GM23248 (cell line): ENCODE measurements around the gene CCND1. TPM values are rescaled to one million over a fixed set of nuclear protein-coding genes. Genes with fewer than 3 reads are reported as not detected.
"Not testable (repeated sequence)": the region's sequence is repeated elsewhere in the genome, so short reads cannot be mapped to it uniquely, and the experiment has no call there.

Source experiments
- DNase-seq: peaks from one replicate; pipeline ENCODE4 v3.0.0-alpha.2; 2015
- H2AFZ ChIP-seq: fragments of 200-600 bp; sonication (generic); 2 replicates; pipeline ENCODE4 v1.6.1; 2016; ENCODE audit warnings: antibody characterized with exemption
- H3F3A ChIP-seq: fragments of 200-600 bp; sonication (generic); 2 replicates; pipeline ENCODE4 v1.6.1; 2016; ENCODE audit warnings: mild to moderate bottlenecking, antibody characterized with exemption, mixed run types; ENCODE audit not compliant: insufficient read depth
- H3K27ac ChIP-seq: fragments of 200-600 bp; sonication (generic); 2 replicates; pipeline ENCODE4 v1.5.1; 2016; ENCODE audit warnings: mild to moderate bottlenecking
- H3K27me3 ChIP-seq: fragments of 200-600 bp; sonication (generic); replicated peaks from 2 replicates; pipeline ENCODE4 v1.6.1; 2016; ENCODE audit warnings: mild to moderate bottlenecking; ENCODE audit not compliant: insufficient read depth
- H3K36me3 ChIP-seq: fragments of 200-600 bp; sonication (generic); 2 replicates; pipeline ENCODE4 v1.6.1; 2016; ENCODE audit warnings: low read depth, mild to moderate bottlenecking
- H3K4me1 ChIP-seq: fragments of 200-600 bp; sonication (generic); 2 replicates; pipeline ENCODE4 v1.6.1; 2016; ENCODE audit warnings: mild to moderate bottlenecking; ENCODE audit not compliant: insufficient read depth
- H3K4me2 ChIP-seq: fragments of 200-600 bp; sonication (generic); one replicate; pipeline ENCODE4 v1.6.1; 2016; ENCODE audit warnings: mild to moderate bottlenecking; ENCODE audit not compliant: unreplicated experiment
- H3K4me3 ChIP-seq: fragments of 200-600 bp; sonication (generic); 2 replicates; pipeline ENCODE4 v1.5.1; 2016; ENCODE audit warnings: mild to moderate bottlenecking
- H3K79me2 ChIP-seq: fragments of 200-600 bp; sonication (generic); 2 replicates; pipeline ENCODE4 v1.6.1; 2016; ENCODE audit warnings: mild to moderate bottlenecking; ENCODE audit not compliant: insufficient read depth
- H3K9ac ChIP-seq: fragments of 200-600 bp; sonication (generic); 2 replicates; pipeline ENCODE4 v1.6.1; 2016; ENCODE audit warnings: mild to moderate bottlenecking
- H3K9me2 ChIP-seq: fragments of 200-600 bp; sonication (generic); 2 replicates; pipeline ENCODE4 v1.6.1; 2016; ENCODE audit warnings: mixed run types, mild to moderate bottlenecking, moderate library complexity; ENCODE audit not compliant: insufficient read depth
- H3K9me3 ChIP-seq: fragments of 200-600 bp; sonication (generic); one replicate; pipeline ENCODE4 v1.6.1; 2017; ENCODE audit warnings: low read depth
- H4K20me1 ChIP-seq: fragments of 200-600 bp; sonication (generic); 2 replicates; pipeline ENCODE4 v1.6.0; 2016; ENCODE audit not compliant: insufficient read depth
- EZH2 ChIP-seq: fragments of 200-600 bp; sonication (generic); IDR thresholded peaks from 2 replicates; pipeline ENCODE4 v1.6.1; 2018; ENCODE audit warnings: antibody characterized with exemption, mild to moderate bottlenecking; ENCODE audit not compliant: insufficient read depth, poor library complexity, severe bottlenecking
- EZH2phosphoT487 ChIP-seq: fragments of 200-600 bp; sonication (generic); IDR thresholded peaks from 2 replicates; pipeline ENCODE4 v1.6.1; 2018; ENCODE audit warnings: antibody characterized with exemption, moderate library complexity, mild to moderate bottlenecking, low read depth; ENCODE audit not compliant: insufficient read depth
- WGBS, 2 experiments: methylation state at CpG; one replicate each; pipeline ENCODE4 v1.1.6; 2015 to 2017; ENCODE audit warnings: low lambda C conversion rate in 2 of 2, low coverage in 1 of 2; ENCODE audit errors: missing lambda C conversion rate in 2 of 2; 5-methylcytosine and 5-hydroxymethylcytosine counted together
- in situ Hi-C: fragments of 300-500 bp; cut with MboI; formaldehyde crosslinking; loops from 2 replicates; pipeline ENCODE4 v1.15.0; 2020
- polyA plus RNA-seq: library from polyadenylated mRNA; unstranded; fragments of >200 nt; fragmentation: Nextera tagmentation; extraction: Ambion mirVana; gene quantifications from 2 replicates; pipeline ENCODE4 v1.2.1, GENCODE V29; 2016
- total RNA-seq: library from RNA; depleted of rRNA; stranded (reverse); fragments of >200 nt; shearing (Covaris generic); gene quantifications from 2 replicates; pipeline ENCODE4 v1.2.3, GENCODE V29; 2014

Gene CCND1
- total and polyA plus RNA-seq, 2 experiments from 2014 or later, result 695 to 1,097 TPM

DNA sequence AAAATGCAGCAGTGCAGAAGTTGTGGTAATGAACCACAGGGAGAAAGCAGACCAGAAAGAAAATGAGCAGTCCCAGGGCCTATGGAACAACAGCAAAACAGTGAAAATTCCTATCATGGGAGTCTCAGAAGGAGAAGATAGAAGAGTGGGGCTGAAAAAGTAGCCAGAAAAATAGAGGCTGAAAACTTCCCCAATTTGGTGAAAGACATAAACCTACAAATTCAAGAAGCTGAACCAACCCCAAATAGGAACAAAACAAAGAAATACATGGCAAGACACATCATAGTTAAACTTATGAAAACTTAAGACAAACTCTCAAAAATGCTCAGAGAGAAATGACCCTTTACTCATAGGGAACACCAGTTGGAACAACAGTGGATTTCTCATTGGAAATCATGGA lies 51.5 kb downstream of the CCND1 start:
- no peaks in the 10 kb centered on the region for H3K9me2 ChIP-seq
- no peaks in the 10 kb centered on the region for H3K79me2 ChIP-seq
- H4K20me1 ChIP-seq, result no peaks in the 10 kb centered on the region
- in situ Hi-C loops, result loop anchor here (10.0 kb wide), 1 partner anchor 182 kb away; no protein-coding TSS in a partner anchor
- no peaks in the 10 kb centered on the region for H3K4me1 ChIP-seq
- H3K4me3 ChIP-seq, result no peak overlapping the region
- TF ChIP-seq EZH2 (no peak), EZH2phosphoT487 (no peak)
- peaks cover 39% of the 10 kb centered on the region for H3K27me3 ChIP-seq
- H3F3A ChIP-seq, result no peaks in the 10 kb centered on the region
- no peak overlapping the region for H3K9ac ChIP-seq
- H3K9me3 ChIP-seq, result no peaks in the 10 kb centered on the region
- no peak overlapping the region for H3K27ac ChIP-seq
- no peak for DNase-seq
- H2AFZ ChIP-seq, result no peak overlapping the region
- H3K4me2 ChIP-seq, result no peak overlapping the region
- no peaks in the 10 kb centered on the region for H3K36me3 ChIP-seq

DNA sequence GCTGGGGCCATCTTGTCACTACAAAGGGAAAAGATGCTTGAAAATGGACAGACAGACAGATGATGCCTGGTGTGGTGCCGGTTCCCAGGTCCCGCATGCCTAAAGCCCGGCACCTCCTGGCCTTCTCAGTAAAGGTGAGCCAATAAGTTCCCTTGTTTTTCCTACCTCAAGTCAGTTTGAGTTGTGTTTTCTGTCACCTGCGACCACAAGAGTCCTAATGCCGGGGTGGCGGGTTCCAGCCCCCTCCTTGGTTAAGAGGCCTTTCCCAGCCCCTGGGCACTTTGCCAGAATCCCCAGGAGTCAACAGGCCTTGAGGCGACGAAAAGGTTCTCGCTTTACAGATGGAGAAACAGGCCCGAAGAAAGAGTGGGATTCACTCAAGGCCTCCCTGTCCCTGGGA lies 53.8 kb downstream of the CCND1 start:
- Histone ChIP-seq H3K4me2 (no peak overlapping the region), H3K4me3 (no peak overlapping the region), H3F3A (no peaks in the 10 kb centered on the region), H3K27me3 (peaks cover 45% of the 10 kb centered on the region), H2AFZ (no peak overlapping the region), H3K9ac (no peak overlapping the region), H3K36me3 (no peaks in the 10 kb centered on the region), H3K27ac (no peak overlapping the region), H4K20me1 (no peaks in the 10 kb centered on the region), H3K9me3 (no peaks in the 10 kb centered on the region), H3K9me2 (no peaks in the 10 kb centered on the region), H3K79me2 (no peaks in the 10 kb centered on the region), H3K4me1 (no peaks in the 10 kb centered on the region)
- in situ Hi-C loops, result loop anchor here (10.0 kb wide), 1 partner anchor 180 kb away; no protein-coding TSS in a partner anchor
- TF ChIP-seq EZH2phosphoT487 (no peak), EZH2 (no peak)
- WGBS, 2 experiments, result 64 to 69% methylated on average over 10 of the region's 10 CpGs
- no peak for DNase-seq

DNA sequence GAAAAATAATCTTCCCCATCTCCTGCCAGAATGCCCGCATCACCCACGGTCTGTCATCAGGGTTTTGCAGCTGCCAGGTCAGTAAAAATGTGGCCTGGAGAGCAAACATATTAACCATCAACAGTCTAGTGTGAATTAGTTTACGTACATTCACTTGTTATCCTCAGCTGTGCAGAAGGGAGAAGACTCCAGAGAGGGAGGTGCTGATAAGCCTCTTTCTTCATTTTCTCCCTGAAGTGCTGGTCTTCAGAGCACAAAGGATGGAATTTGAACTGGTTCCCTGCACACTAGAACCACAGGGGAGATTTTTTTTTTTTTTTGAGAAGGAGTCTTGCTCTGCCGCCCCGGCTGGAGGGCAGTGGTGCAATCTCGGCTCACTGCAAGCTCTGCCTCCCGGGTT lies 54.6 kb downstream of the CCND1 start:
- no peaks in the 10 kb centered on the region for H3F3A ChIP-seq
- no peaks in the 10 kb centered on the region for H3K9me2 ChIP-seq
- no peaks in the 10 kb centered on the region for H4K20me1 ChIP-seq
- peaks cover 48% of the 10 kb centered on the region for H3K27me3 ChIP-seq
- TF ChIP-seq EZH2phosphoT487 (no peak), EZH2 (no peak)
- 55 to 57% methylated on average over 7 of the region's 7 CpGs for WGBS, 2 experiments
- H3K79me2 ChIP-seq, result no peaks in the 10 kb centered on the region
- no peak overlapping the region for H3K4me2 ChIP-seq
- no peak overlapping the region for H3K27ac ChIP-seq
- H3K36me3 ChIP-seq, result no peaks in the 10 kb centered on the region
- no peak overlapping the region for H2AFZ ChIP-seq
- no peaks in the 10 kb centered on the region for H3K4me1 ChIP-seq
- in situ Hi-C loops, result loop anchor here (10.0 kb wide), 1 partner anchor 179 kb away; no protein-coding TSS in a partner anchor
- H3K9me3 ChIP-seq, result no peaks in the 10 kb centered on the region
- H3K9ac ChIP-seq, result no peak overlapping the region
- no peak for DNase-seq
- no peak overlapping the region for H3K4me3 ChIP-seq

DNA sequence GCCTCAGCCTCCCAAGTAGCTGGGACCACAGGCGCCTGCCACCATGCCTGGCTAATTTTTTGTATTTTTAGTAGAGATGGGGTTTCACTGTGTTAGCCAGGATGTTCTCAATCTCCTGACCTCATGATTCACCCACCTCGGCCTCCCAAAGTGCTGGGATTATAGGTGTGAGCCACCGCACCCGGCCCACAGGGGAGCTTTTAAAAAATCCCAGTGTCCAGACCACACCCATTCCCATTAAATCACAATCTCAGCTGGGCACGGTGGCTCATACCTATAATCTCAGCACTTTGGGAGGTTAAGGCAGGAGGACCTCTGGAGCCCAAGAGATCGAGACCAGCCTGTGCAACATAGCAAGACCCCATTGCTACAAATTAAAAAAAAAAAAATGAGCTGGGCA lies 55.0 kb downstream of the CCND1 start:
- not testable (repeated sequence) for DNase-seq, H3K9me2 ChIP-seq, H3K27ac ChIP-seq, H3K4me2 ChIP-seq, H3K36me3 ChIP-seq, H3K4me1 ChIP-seq, H3K79me2 ChIP-seq, H3K9ac ChIP-seq, H3F3A ChIP-seq, H4K20me1 ChIP-seq, H2AFZ ChIP-seq, H3K4me3 ChIP-seq, H3K9me3 ChIP-seq
- H3K27me3 ChIP-seq, result peaks cover 51% of the 10 kb centered on the region
- 62 to 66% methylated on average over 6 of the region's 6 CpGs for WGBS, 2 experiments
- in situ Hi-C loops, result loop anchor here (10.0 kb wide), 1 partner anchor 179 kb away; no protein-coding TSS in a partner anchor
